SHP77 treated with DMSO at 0.1 percent for 48 hours (cell line): ENCODE results near the gene CDH6.

Experiments used
- DNase-seq: peaks from one replicate; lab custom pipeline; 2025; lab: John Stamatoyannopoulos, UW

The CDH6 gene

DNA sequence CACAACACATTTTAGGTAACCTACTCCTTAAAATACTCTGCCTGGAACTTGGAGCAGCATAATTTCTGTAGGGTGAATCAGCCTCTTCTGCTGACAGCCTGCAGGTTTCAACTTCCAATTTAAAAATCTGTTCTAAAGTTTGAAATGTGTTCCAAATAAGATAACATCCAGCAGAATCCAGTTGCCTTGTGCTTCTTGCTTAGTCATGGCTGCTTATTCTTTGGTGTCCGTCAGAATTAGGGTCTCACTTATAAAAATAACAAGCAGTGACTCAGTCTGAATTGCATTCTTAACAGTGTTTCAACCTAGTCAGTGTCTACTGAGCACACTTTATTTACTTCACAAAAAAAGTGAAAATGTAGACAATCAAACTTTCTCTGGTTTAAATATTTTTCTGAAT, 3.7 kb downstream of the CDH6 start:
- DNase-seq = no peak

DNA sequence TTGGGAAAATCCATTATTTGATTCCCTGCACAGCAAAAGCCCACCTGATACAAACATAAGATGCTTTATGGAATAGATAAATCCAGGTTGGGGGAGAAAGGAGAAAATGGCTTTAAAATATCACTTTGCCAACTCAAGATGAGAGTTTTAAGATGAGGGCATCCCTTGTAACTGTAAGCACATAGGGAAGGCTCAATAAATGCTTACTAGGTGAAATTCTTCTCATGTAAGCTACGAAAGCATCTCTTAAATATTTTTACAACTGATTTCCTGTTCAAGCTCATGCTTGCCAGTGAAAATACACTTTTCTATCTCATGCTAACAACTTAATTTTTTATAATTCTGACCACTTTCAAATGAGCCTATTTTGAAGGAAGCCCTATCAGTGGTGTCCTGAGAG, 11.5 kb downstream of the CDH6 start:
- DNase-seq = no peak

DNA sequence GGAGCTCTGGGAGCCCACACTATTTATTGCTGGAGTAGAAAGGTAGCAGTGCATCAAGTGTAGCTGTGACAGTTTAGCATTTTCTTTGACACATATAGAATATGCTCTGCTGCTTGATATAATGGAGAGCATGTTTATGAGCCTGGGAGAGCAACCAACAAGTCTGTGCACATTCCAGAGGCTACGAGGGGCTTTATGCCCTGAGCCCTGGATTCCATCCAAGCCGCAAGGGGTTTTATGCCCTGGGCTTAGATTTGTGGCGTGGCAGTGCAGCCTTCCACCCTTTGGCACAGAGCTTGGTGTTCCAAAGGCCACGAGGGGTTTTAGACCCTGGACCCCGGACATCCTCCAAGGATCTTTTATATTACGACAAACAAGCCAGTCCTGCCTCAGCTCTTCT, 14.6 kb downstream of the CDH6 start:
- no peak for DNase-seq

DNA sequence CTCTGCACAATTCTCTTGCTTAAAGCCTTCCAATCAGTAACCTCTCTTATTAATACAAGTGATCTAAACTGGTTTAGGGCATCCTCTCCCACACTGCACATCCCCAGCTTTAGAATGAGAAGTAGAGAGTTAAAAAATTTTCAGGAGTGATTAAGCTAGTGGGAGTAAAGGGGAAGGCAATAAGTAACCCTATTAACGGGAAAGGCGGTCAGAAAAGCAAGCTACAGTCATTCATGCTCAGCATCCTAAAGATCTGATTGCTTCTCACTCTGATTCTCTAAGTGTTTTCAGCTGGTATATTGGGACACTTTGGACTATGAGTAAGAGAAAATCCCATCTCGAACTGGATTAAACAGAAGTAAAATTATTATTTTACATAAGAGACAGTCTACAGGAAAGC, 15.8 kb downstream of the CDH6 start:
- DNase-seq = no peak

DNA sequence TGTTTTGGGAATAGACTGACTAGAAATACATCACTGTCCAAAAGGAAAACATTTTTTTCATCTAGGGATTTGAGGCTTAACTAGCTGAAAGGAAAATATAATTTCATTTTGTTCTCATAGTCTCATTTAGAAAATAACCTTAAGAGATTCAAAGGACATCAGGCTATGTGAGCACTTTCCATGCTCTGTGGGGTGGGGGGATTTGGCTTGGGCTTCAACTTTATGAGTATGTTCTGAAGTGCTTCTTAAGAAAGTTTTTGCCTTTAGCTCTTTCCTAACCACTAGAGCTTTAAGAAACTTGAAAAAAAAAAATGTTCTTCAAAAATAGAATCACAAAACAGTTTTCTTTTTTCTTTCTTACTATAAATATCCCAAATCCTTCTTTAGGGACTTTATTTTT, 17.6 kb downstream of the CDH6 start:
- no peak for DNase-seq

DNA sequence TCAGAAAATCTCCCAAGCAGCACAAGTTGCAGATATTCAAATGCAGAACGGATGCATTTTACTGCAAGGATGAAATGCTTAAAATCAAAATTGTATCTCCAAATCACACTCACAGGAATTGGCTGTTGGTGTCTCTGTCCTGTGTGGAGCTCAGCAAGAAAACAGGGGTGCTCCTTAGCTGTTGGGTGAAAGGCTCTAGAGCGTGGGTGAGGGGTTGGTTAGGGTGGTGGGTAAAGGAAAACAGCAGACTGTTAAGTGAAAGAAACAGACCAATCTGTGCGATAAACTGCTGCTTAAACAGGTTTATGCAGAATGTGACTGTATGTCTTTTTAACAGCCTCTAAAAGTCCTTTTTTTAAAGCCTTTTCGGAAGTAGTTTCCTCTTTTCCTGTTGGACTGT, 19.8 kb downstream of the CDH6 start:
- no peak for DNase-seq

DNA sequence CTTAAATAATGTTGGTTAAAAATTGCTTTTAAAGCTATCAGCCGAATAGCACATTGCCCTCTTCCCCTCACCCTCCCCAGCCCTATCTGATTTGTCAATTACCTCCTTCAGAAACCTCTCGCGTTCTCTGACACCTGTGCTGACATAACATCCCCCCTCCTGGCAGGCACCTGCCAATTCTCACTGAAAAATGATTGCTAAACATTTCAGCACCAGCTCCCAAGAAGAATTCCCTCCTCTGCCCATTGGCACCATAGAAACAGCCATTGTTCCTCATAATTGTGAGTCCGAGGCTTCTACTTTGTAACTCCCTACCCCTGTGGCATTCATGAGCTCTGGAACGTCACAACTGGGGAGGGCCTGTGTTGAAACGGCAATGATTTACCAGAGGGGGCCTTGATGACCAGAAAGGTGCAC, 20.2 kb downstream of the CDH6 start:
- peak; percentile 49 for DNase-seq

DNA sequence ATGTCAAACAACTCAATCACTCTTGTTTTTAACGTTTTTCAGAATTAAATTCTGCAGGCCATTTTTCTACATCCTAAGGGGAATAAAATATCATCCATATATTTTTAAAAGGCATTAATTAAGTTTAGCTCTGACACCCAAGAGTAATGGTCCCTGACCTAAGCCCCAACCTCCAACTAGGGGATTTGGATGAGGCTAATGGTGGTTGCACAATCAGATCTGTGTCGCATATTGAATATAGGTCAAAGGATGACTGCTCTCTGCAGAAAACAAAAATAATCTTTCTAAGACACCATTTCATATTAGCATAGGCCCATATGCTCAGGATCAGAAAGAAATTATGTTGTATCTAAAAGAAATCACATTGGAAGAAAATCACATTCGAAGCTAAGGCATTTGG, 20.7 kb downstream of the CDH6 start:
- DNase-seq = no peak

DNA sequence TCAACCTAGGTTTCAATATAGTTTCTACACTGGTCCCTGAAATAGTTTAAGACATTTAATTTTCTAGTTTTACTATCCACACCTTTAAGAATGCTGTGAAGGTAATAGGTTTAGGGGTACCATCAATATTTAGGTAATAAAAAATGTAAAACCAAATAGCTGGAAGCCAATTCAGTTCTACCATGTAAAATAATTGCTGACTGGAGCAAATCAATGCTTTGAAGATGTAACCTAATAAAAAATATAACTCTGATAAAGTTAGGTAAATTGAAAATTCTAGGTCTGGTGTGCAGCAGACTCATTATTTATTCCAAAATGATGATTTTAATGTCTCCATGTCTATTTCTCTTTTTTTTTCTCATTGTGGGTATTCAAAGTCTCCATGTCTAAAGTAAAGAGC, 21.8 kb downstream of the CDH6 start:
- no peak for DNase-seq

DNA sequence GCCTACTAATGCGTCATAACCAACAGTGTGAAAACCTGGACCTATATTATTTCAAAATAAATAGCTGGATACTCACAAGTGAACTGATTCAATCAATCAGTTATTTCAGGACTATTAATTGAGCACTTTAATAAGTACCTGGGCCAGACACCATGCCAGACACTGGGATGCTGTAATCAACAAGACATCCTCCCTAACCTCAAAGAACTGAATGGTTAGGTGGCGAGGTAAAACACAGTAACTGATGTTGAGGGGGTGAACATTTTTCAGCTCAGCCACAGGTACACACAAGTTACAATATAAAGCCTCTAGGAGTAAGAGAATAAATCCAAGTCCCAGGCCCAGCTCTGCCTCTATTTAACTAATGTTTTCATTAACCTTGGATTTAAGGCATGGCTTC, 24.0 kb downstream of the CDH6 start:
- no peak for DNase-seq

DNA sequence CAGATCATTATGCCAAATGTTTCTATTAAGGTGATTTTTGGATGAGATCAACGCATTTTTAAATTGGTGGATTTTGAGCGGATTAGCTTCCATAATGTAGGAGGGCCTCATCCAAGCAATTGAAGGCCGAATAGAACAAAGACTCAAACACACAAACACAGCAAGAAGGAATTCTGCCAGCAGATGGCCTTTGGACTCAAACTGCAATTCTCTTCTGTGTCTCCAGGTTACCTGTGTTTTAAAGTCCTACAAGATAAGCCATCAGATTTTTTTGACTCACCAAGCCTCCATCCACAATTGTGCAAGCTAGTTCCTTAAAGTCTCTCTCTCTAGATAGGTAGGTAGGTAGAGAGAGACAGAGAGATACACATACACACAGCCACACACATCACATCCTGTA, 25.5 kb downstream of the CDH6 start:
- no peak for DNase-seq

DNA sequence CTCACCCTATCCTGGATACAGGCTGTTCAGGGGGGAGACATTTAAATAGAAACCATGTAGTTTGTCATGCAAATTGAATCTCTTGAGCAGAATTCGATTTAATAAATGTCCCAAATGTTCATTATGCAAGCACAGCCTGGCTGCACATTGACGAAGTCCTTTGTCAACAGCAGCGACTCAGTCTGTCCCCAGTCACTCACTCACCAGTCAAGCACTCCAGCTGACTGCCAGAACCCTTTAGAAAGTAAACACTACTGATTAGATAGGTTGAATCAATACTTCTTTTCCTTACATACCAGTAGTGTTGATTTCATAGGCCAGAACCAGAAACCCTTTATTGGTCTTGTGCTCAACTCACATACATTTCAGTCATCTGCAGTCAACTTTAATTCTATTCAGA, 27.5 kb downstream of the CDH6 start:
- DNase-seq = peak; percentile 49

DNA sequence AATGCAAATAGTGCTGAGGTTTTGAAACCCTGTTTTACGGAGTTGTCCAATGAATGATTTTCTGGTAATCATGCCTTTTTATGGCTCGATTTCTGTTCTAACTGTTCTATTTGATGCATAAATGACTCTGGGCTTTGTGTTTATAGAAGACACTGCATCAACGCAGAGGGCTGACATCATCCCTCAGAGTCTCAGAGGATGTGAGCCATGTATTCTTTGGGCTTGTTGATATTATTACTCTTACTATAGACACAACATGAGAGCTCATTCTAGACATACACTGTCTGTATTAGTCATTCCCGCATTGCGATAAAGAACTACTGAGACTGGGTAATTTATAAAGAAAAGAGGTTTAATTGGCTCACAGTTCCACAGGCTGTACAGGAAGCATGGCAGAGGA, 31.6 kb downstream of the CDH6 start:
- no peak for DNase-seq

DNA sequence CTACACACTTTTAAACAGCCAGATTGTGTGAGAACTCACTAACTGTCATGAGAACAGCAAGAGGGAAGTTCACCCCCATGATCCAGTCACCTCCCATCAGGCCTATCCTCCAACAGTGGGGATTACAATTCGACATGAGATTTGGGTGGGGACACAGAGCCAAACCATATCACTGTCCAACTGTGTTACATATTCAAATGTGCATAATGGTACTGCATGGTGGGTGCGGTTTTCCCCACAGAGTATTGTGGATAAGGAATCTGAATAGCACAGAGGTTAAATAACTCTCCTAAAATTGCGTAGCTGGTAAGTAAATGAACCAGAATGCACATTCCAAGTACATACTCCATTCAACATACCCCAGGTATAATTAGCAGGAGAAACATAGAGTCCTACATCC, 32.1 kb downstream of the CDH6 start:
- DNase-seq = no peak

DNA sequence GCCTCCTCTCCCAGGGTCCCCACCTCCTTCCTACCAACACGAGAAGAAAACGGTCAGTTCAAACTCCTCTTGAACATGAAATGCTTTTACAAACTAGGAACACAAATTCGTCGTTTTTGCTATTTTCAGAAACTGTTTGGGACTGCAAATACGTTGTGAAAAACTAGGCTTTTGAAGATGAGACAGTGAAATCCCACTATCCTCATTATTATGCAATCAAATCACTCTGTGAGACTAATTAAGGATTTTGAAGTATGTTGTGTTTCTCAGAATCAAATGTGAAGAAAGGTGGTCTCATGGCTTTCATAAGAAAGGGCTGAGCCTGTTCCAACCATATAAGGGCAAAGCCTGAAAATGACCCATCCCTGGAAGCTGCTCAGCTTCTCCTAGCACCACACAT, 33.2 kb downstream of the CDH6 start:
- DNase-seq = no peak

DNA sequence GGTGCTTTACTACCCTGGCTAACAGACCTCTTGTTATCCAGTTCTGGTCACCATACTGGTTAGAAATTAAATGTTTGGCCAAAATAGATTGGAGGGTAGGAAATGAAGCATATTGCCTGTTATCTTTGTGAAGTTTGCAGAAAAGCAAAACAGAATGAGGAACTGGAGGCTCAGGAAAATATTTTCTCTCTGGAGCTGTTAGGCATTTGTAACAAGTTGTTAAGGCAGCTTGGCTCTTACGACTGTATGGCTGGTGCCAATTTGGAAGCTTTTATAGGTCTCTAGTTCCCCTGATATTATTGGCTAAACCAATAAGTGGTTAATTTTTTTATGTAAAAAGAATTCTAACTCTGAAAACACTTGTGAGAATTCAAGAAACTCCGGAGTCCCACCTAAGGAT, 35.8 kb downstream of the CDH6 start:
- DNase-seq = no peak

DNA sequence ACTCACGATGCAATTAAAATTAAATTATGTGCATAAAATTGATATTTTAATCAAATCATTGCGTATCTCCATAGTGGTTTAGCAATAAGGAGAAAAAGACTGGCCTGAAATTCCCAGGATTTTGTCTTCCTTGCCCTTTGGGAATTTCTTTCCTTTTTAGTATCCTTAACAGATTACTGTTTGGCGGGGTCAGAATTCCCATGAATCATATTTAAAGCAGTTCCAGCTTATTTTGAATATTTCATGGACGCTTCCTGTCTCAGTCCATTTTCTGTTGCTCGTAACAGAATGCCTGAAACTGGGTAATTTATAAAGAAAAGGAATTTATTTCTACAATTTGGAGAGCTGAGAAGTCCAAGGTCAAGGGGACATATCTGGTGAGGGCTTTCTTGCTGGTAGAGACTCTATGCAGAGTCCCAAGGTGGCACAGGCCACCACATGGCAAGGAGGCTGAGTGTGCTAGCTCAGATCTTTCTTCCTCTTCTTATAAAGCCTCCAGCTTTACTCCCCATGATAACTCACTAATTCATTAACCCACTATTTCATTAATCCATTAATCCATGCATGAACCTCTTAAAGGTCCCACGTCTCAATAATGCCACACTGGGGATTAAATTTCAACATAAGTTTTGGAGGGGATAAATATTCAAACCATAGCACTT, 37.8 kb downstream of the CDH6 start:
- DNase-seq = no peak

DNA sequence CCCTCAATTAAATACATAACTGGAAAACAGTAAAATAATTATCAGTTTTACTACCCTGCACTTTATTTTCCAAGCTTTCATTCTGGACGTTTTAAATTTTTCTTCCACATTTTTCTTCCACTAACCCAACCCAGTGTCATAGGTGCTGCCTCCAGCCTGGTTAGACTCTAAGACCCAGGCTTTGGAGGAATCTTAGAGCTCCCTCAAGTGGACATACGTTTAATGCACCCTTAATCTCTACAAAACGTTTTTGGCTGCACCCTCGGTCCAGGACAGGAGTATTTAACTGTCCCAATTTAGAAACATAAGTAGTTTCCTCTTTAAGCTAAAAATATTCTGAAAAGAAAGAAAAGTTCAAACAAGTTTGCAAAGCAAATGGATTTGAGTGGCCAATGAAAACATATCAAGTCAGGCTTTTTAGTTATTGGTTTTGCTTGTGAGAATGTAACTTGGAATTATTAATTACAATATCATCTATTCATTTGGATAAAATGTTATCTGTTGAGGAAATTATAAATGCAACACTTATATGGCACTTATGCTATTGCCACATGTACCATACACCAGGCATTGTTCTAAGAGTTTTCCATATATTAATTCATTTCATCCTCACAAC, 38.9 kb downstream of the CDH6 start:
- peak; percentile 59 for DNase-seq

DNA sequence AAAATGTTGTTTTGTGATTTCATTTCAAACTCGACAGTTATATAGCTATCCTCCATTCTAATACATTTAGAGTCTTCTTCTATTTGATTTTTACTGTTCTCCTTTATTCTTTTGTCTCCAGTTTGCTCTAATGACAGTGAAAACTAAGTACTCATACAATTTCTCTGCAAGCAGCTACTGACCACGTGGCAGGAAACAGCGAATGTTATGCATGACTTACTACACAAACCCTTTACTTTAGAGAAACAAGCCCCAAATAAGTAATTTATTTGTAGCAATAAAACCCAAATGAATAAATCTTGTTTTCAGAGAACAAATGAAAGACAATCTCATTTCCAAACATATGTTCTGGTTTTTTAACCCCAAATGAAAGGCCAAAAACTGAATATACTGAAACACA, 41.9 kb downstream of the CDH6 start:
- no peak for DNase-seq

DNA sequence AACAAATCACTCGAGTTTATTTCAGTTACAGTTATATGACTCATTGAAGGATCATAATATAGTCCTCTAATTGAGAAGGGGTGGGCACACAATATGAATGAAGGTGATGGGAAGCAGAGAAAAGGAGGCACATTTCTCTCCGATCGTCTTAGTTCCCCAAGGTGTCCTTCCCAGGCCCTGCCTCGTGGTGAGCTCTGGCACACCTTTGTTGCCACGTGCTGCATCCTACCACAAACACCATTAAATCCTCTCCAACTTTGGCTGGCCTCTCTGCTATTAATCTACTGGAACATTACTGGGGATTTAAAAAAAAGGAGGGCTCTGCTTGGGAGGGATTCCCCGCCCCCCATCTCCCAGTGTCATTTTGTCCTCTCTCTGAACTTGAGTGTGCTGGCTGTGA, 42.9 kb downstream of the CDH6 start:
- no peak for DNase-seq

DNA sequence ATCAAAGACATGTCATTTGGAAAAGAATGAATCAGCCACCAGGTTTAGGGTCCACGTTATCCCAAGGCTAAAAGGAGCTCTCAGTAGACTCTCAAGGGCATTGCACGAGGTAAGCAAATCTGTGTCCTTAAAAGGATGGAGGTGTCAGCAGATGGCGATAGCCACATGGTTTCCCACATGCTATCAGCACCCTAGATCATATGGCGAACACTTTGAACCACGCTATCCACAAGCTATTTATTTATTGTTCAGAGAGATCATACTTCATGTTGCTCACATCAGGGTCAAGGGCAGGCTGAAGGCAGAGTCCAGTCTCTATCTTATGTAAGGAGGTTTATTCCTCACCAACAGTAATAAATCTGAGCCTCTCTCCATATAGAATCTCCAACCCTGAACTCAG, 43.7 kb downstream of the CDH6 start:
- DNase-seq = no peak

DNA sequence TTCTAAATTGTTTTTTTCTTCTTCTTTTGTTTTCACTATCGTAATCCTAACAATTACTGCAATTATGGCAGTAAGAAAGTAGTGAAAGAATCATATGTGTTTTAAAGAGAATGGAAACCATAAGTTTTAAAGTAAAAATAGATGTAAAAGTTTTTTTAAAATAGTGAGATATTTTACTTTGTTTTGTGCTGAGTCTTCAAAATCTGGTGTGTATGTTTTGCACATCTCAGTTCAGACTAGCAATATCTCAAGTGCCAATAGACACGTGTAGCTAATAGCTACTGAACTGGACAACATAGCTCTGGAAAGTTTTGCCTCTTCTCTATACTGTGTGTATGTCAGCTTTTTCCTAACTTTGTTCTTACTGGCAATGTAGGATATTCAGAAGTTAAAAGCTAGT, 45.0 kb downstream of the CDH6 start:
- DNase-seq = no peak

DNA sequence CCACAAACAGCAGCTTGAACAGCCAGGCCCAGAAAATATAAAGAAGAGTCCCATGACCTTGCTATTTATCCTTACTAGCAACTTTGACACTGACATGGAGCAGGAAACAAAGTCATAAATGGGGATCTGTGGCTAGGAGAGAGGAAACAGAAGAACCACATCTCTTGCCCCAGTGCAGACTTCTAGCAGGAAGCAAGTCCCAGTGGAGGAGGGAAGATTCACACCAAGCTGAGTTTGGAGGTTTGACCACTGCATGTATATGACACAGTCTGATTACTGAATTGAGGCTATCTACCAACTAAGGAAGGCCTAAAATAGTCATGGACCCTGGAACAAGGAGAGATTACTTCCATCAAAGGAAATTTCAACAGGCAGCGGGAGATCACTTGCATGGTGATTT, 51.4 kb downstream of the CDH6 start:
- no peak for DNase-seq

DNA sequence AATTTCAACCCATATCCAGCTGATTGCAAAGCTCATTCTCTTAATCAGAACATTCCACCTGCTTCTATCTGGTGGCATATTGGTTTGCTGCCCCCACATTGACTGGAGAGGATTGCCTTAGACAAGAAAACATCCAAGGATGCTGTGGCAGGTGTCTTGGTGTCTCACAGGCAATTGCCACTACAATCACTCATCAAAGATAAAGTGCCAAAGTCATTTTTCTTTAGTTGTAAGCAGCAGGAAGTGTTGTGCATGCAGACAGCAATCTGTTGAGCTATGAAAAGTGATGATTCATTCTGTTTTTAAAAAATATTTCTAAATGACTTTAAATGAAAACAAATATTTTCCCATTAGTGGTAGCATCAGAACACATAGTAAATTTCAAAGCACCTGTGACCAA, 53.9 kb downstream of the CDH6 start:
- no peak for DNase-seq
